ENCODE measurements around the gene FBXO15. TPM values are rescaled to one million over a fixed set of nuclear protein-coding genes. Genes with fewer than 3 reads are reported as not detected.

The FBXO15 gene
- total RNA-seq, 1 donor from 2014 or later: 1.2 TPM

GRCh38 chr18:74069178-74070050 lies 78.2 kb downstream of the FBXO15 start:
- H3K27ac Mint-ChIP-seq (ENCODE audit: unreplicated experiment): no peak overlapping the region
- TF ChIP-seq EZH2 (IDR thresholded peaks at IDR 0.05; ENCODE audit: insufficient read depth, low read length): no peak
- TF ChIP-seq CTCF (IDR thresholded peaks at IDR 0.05; ENCODE audit: insufficient read depth, low read depth, low read length): no peak

GRCh38 chr18:74068296-74068695 lies 79.3 kb downstream of the FBXO15 start:
- no peak for TF ChIP-seq CTCF (IDR thresholded peaks at IDR 0.05; ENCODE audit: insufficient read depth, low read depth, low read length)
- no peak for TF ChIP-seq EZH2 (IDR thresholded peaks at IDR 0.05; ENCODE audit: insufficient read depth, low read length)
- Histone ChIP-seq H3K36me3 (ENCODE audit: insufficient read depth, low read length) (no peaks in the 10 kb centered on the region), H3K79me2 (ENCODE audit: insufficient read depth, low read length) (no peaks in the 10 kb centered on the region), H3K27me3 (ENCODE audit: insufficient read depth, low read length) (no peaks in the 10 kb centered on the region), H3K9me3 (ENCODE audit: insufficient read depth, low read depth, low read length) (no peaks in the 10 kb centered on the region), H3K27ac (ENCODE audit: low read depth, low read length) (no peak overlapping the region), H3K4me3 (ENCODE audit: insufficient read depth, low read depth, low read length) (no peak overlapping the region), H3K4me2 (ENCODE audit: low read length) (no peak overlapping the region), H3K4me1 (ENCODE audit: insufficient read depth, low read length) (no peaks in the 10 kb centered on the region), H2AFZ (ENCODE audit: low read depth, low read length) (no peak overlapping the region), H3K9ac (ENCODE audit: low read length) (no peak overlapping the region), H4K20me1 (ENCODE audit: insufficient read depth, low read length) (no peaks in the 10 kb centered on the region)
- FAIRE-seq: no peak
- Mint-ChIP-seq H3K36me3 (ENCODE audit: low read depth, unreplicated experiment) (no peaks in the 10 kb centered on the region), H3K27me3 (ENCODE audit: low read depth, unreplicated experiment) (peaks cover 10% of the 10 kb centered on the region), H3K4me3 (ENCODE audit: unreplicated experiment) (no peak overlapping the region), H3K9me3 (ENCODE audit: unreplicated experiment) (no peaks in the 10 kb centered on the region), H3K27ac (ENCODE audit: unreplicated experiment) (no peak overlapping the region), H3K4me1 (ENCODE audit: low read depth, unreplicated experiment) (no peaks in the 10 kb centered on the region)
- no peak for DNase-seq (ENCODE audit: low read depth)

More at GRCh38 chr18:74069178-74070050, 78.2 kb downstream of the FBXO15 start:
- Histone ChIP-seq H2AFZ (ENCODE audit: low read depth, low read length) (no peak overlapping the region), H3K79me2 (ENCODE audit: insufficient read depth, low read length) (no peaks in the 10 kb centered on the region), H3K27me3 (ENCODE audit: insufficient read depth, low read length) (no peaks in the 10 kb centered on the region), H3K36me3 (ENCODE audit: insufficient read depth, low read length) (no peaks in the 10 kb centered on the region), H3K27ac (ENCODE audit: low read depth, low read length) (no peak overlapping the region), H3K9ac (ENCODE audit: low read length) (no peak overlapping the region), H4K20me1 (ENCODE audit: insufficient read depth, low read length) (no peaks in the 10 kb centered on the region), H3K9me3 (ENCODE audit: insufficient read depth, low read depth, low read length) (no peaks in the 10 kb centered on the region), H3K4me3 (ENCODE audit: insufficient read depth, low read depth, low read length) (no peak overlapping the region), H3K4me1 (ENCODE audit: insufficient read depth, low read length) (no peaks in the 10 kb centered on the region), H3K4me2 (ENCODE audit: low read length) (no peak overlapping the region)
- peaks cover 10% of the 10 kb centered on the region for H3K27me3 Mint-ChIP-seq (ENCODE audit: low read depth, unreplicated experiment)
- no peak for DNase-seq (ENCODE audit: low read depth)
- H3K4me3 Mint-ChIP-seq (ENCODE audit: unreplicated experiment): no peak overlapping the region
- FAIRE-seq: no peak
- no peaks in the 10 kb centered on the region for H3K36me3 Mint-ChIP-seq (ENCODE audit: low read depth, unreplicated experiment)
- H3K4me1 Mint-ChIP-seq (ENCODE audit: low read depth, unreplicated experiment): no peaks in the 10 kb centered on the region
- no peaks in the 10 kb centered on the region for H3K9me3 Mint-ChIP-seq (ENCODE audit: unreplicated experiment)

GRCh38 chr18:74066018-74066417 lies 81.6 kb downstream of the FBXO15 start:
- Mint-ChIP-seq H3K27ac (ENCODE audit: unreplicated experiment) (no peak overlapping the region), H3K9me3 (ENCODE audit: unreplicated experiment) (no peaks in the 10 kb centered on the region)

More at GRCh38 chr18:74066018-74066417, 81.6 kb downstream of the FBXO15 start:
- Histone ChIP-seq H3K36me3 (ENCODE audit: insufficient read depth, low read length) (no peaks in the 10 kb centered on the region), H3K4me2 (ENCODE audit: low read length) (no peak overlapping the region), H3K4me3 (ENCODE audit: insufficient read depth, low read depth, low read length) (no peak overlapping the region), H3K4me1 (ENCODE audit: insufficient read depth, low read length) (no peaks in the 10 kb centered on the region), H2AFZ (ENCODE audit: low read depth, low read length) (no peak overlapping the region), H4K20me1 (ENCODE audit: insufficient read depth, low read length) (no peaks in the 10 kb centered on the region), H3K27ac (ENCODE audit: low read depth, low read length) (no peak overlapping the region), H3K9me3 (ENCODE audit: insufficient read depth, low read depth, low read length) (no peaks in the 10 kb centered on the region), H3K27me3 (ENCODE audit: insufficient read depth, low read length) (peaks cover 4% of the 10 kb centered on the region), H3K79me2 (ENCODE audit: insufficient read depth, low read length) (no peaks in the 10 kb centered on the region), H3K9ac (ENCODE audit: low read length) (no peak overlapping the region)
- no peak for FAIRE-seq
- Mint-ChIP-seq H3K36me3 (ENCODE audit: low read depth, unreplicated experiment) (no peaks in the 10 kb centered on the region), H3K4me1 (ENCODE audit: low read depth, unreplicated experiment) (no peaks in the 10 kb centered on the region), H3K27me3 (ENCODE audit: low read depth, unreplicated experiment) (peaks cover 5% of the 10 kb centered on the region), H3K4me3 (ENCODE audit: unreplicated experiment) (no peak overlapping the region)
- no peak for TF ChIP-seq CTCF (IDR thresholded peaks at IDR 0.05; ENCODE audit: insufficient read depth, low read depth, low read length)
- no peak for TF ChIP-seq EZH2 (IDR thresholded peaks at IDR 0.05; ENCODE audit: insufficient read depth, low read length)
- DNase-seq (ENCODE audit: low read depth): no peak

All from astrocyte (in vitro differentiated cells and primary cell).